ENCODE results near the gene CLSTN2.

CLSTN2 gene

DNA sequence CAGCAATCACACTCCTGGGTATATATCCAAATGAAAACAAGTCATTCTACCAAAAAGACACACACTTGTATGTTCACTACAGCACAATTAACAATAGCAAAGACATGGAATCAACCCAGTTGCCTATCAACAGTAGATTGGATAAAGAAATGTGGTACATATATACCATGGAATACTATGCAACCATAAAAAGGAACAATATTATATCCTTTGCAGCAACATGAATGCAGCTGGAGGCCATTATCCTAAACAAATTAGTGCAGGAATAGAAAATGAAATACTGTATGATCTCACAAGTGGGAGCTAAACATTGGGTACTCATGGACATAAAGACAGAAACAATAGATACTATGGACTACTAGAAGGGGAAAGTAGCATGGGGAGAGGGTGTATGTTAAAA lies 224.7 kb downstream of the CLSTN2 start:
- Histone ChIP-seq H3K4me3 (ENCODE audit: low read length) (no peak overlapping the region), H4K20me1 (ENCODE audit: control insufficient read depth, insufficient read depth, low read depth, low read length) (no peaks in the 10 kb centered on the region), H3K27ac (ENCODE audit: low read depth, low read length) (no peak overlapping the region), H3K9me3 (ENCODE audit: control insufficient read depth, insufficient read depth, low read length) (peaks cover 2% of the 10 kb centered on the region; the same call in 1 of the 2 replicates), H3K27me3 (ENCODE audit: control insufficient read depth, low read length) (0 out of 2 replicates have a peak, but pooled peaks cover 2% of the 10 kb centered on the region), H3F3A (ENCODE audit: control insufficient read depth, insufficient read depth) (no peaks in the 10 kb centered on the region), H3K79me2 (ENCODE audit: control insufficient read depth, low read length) (no peaks in the 10 kb centered on the region), H3K36me3 (ENCODE audit: control insufficient read depth, low read length) (no peaks in the 10 kb centered on the region), H3K4me2 (ENCODE audit: low read length) (no peak overlapping the region), H3K4me1 (ENCODE audit: control insufficient read depth, low read length) (no peaks in the 10 kb centered on the region), H3K9me2 (replicated peaks; ENCODE audit: control insufficient read depth, low read length) (no peaks in the 10 kb centered on the region)
- TF ChIP-seq, protein P1, sequence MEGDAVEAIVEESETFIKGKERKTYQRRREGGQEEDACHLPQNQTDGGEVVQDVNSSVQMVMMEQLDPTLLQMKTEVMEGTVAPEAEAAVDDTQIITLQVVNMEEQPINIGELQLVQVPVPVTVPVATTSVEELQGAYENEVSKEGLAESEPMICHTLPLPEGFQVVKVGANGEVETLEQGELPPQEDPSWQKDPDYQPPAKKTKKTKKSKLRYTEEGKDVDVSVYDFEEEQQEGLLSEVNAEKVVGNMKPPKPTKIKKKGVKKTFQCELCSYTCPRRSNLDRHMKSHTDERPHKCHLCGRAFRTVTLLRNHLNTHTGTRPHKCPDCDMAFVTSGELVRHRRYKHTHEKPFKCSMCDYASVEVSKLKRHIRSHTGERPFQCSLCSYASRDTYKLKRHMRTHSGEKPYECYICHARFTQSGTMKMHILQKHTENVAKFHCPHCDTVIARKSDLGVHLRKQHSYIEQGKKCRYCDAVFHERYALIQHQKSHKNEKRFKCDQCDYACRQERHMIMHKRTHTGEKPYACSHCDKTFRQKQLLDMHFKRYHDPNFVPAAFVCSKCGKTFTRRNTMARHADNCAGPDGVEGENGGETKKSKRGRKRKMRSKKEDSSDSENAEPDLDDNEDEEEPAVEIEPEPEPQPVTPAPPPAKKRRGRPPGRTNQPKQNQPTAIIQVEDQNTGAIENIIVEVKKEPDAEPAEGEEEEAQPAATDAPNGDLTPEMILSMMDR (IDR thresholded peaks at IDR 0.05; ENCODE audit: low read depth, low read length, poor library complexity, severe bottlenecking) = no peak
- TF ChIP-seq EZH2phosphoT487 (IDR thresholded peaks at IDR 0.05; ENCODE audit: borderline replicate concordance, low read length) = no peak

DNA sequence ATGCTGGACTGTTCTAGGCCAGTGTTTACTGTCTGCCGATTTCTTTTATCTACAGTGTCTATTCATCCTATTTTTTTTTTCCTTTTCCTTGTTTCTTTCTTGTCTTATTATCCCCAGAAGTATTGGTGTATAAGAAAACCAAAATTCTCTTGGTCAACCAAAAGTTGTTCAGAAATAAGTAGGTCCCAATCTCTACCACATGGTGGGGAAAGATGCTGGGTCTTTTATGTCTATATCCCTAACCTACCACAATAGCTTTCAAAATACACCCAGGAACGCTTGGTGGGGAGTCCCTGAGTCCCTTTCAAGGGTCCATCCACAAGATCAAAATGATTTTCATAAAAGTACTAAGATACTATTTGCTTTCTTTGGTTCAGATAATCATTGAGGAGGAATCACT lies 225.6 kb downstream of the CLSTN2 start:
- Histone ChIP-seq H3K36me3 (ENCODE audit: control insufficient read depth, low read length) (no peaks in the 10 kb centered on the region), H3K27ac (ENCODE audit: low read depth, low read length) (no peak overlapping the region), H3K4me3 (ENCODE audit: low read length) (no peak overlapping the region), H3K9me2 (replicated peaks; ENCODE audit: control insufficient read depth, low read length) (no peaks in the 10 kb centered on the region), H3K27me3 (ENCODE audit: control insufficient read depth, low read length) (0 out of 2 replicates have a peak, but pooled peaks cover 2% of the 10 kb centered on the region), H3K79me2 (ENCODE audit: control insufficient read depth, low read length) (no peaks in the 10 kb centered on the region), H4K20me1 (ENCODE audit: control insufficient read depth, insufficient read depth, low read depth, low read length) (no peaks in the 10 kb centered on the region), H3F3A (ENCODE audit: control insufficient read depth, insufficient read depth) (no peaks in the 10 kb centered on the region), H3K4me1 (ENCODE audit: control insufficient read depth, low read length) (no peaks in the 10 kb centered on the region), H3K9me3 (ENCODE audit: control insufficient read depth, insufficient read depth, low read length) (no peaks in the 10 kb centered on the region), H3K4me2 (ENCODE audit: low read length) (no peak overlapping the region)
- TF ChIP-seq, protein P1 (IDR thresholded peaks at IDR 0.05; ENCODE audit: low read depth, low read length, poor library complexity, severe bottlenecking) = no peak
- no peak for TF ChIP-seq EZH2phosphoT487 (IDR thresholded peaks at IDR 0.05; ENCODE audit: borderline replicate concordance, low read length)

DNA sequence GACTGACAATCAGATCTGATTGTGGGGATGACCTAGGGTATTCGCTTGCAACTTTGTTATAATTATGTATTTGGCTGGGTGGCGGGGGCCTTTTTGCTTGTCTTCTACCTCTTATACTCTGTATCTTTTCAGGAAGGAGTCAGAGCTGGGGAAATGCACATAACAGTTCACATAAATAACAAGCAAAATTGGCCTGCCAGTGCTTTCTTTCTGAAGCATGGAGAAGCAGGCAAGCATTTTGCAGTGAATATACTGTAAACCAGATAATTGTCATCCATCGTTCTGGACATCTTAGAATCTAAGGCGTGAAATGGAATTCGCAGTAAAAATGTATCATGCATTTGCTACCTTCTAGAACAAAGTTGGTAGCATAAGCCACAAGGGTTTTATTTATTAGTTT lies 227.6 kb downstream of the CLSTN2 start:
- TF ChIP-seq, protein P1 (IDR thresholded peaks at IDR 0.05; ENCODE audit: low read depth, low read length, poor library complexity, severe bottlenecking) = no peak
- no peak for TF ChIP-seq EZH2phosphoT487 (IDR thresholded peaks at IDR 0.05; ENCODE audit: borderline replicate concordance, low read length)
- Histone ChIP-seq H3K27me3 (ENCODE audit: control insufficient read depth, low read length) (0 out of 2 replicates have a peak, but pooled peaks cover 2% of the 10 kb centered on the region), H3K27ac (ENCODE audit: low read depth, low read length) (no peak overlapping the region), H3K9me3 (ENCODE audit: control insufficient read depth, insufficient read depth, low read length) (no peaks in the 10 kb centered on the region), H3F3A (ENCODE audit: control insufficient read depth, insufficient read depth) (no peaks in the 10 kb centered on the region), H3K4me3 (ENCODE audit: low read length) (no peak overlapping the region), H3K9me2 (replicated peaks; ENCODE audit: control insufficient read depth, low read length) (no peaks in the 10 kb centered on the region), H3K4me1 (ENCODE audit: control insufficient read depth, low read length) (no peaks in the 10 kb centered on the region), H3K36me3 (ENCODE audit: control insufficient read depth, low read length) (no peaks in the 10 kb centered on the region), H3K79me2 (ENCODE audit: control insufficient read depth, low read length) (no peaks in the 10 kb centered on the region), H4K20me1 (ENCODE audit: control insufficient read depth, insufficient read depth, low read depth, low read length) (no peaks in the 10 kb centered on the region), H3K4me2 (ENCODE audit: low read length) (no peak overlapping the region)

All from DOHH2 (cell line).